Uterus (tissue), 4 donors: ENCODE results near the gene PIK3CB. TPM values are rescaled to one million over a fixed set of nuclear protein-coding genes. Genes with fewer than 3 reads are reported as not detected.

Source experiments
- DNase-seq, 2 donors: peaks; one replicate each; pipeline ENCODE4 v3.0.0-alpha.2; 2019 to 2020
- H3K27ac ChIP-seq, 2 donors: fragments of 200-600 bp; sonication (generic); 1 replicate in 1 of 2; 2 replicates in 1 of 2; pipeline ENCODE4 v1.5.1; 2016 to 2018
- H3K27me3 ChIP-seq, 2 donors: fragments of 200-600 bp; sonication (generic); one replicate each; pipeline ENCODE4 v1.5.1; 2018 to 2019; ENCODE audit warnings: control low read depth in 1 of 2
- H3K36me3 ChIP-seq, 2 donors: fragments of 200-600 bp; sonication (generic); one replicate each; pipeline ENCODE4 v1.5.1; 2019; ENCODE audit warnings: control low read depth in 1 of 2
- H3K4me1 ChIP-seq, 2 donors: fragments of 200-600 bp; sonication (generic); one replicate each; pipeline ENCODE4 v1.5.1; 2018 to 2019; ENCODE audit warnings: control low read depth in 1 of 2
- H3K4me3 ChIP-seq, 2 donors: fragments of 200-600 bp; sonication (generic); 1 replicate in 1 of 2; 2 replicates in 1 of 2; pipeline ENCODE4 v1.5.1; 2018 to 2019; ENCODE audit warnings: mild to moderate bottlenecking in 1 of 2
- H3K9me3 ChIP-seq, 2 donors: fragments of 200-600 bp; sonication (generic); one replicate each; pipeline ENCODE4 v1.5.1; 2019; ENCODE audit warnings: control low read depth in 1 of 2
- CTCF ChIP-seq, 4 experiments: fragments of 200-600 bp in 2 of 4; fragments of 450-650 bp in 2 of 4; sonication (generic) in 2 of 4; IDR thresholded peaks; one replicate each; pipeline ENCODE4 v1.5.1; 2016 to 2019; ENCODE audit warnings: antibody characterized with exemption in 4 of 4, mild to moderate bottlenecking in 2 of 4, moderate library complexity in 1 of 4
- POLR2A ChIP-seq, 2 donors: fragments of 450-650 bp; IDR thresholded peaks; one replicate each; pipeline ENCODE4 v1.6.1; 2016; ENCODE audit warnings: antibody characterized with exemption in 2 of 2, mild to moderate bottlenecking in 1 of 2, moderate library complexity in 1 of 2
- intact Hi-C: fragments of 100-400 bp; cut with DNase I; formaldehyde crosslinking; loops from one replicate; pipeline ENCODE4 v1.15.1; 2023; ENCODE audit warnings: low total_unique reads
- total RNA-seq, 4 donors: library from RNA; depleted of rRNA in 3 of 4; stranded (reverse); fragments of >200 nt in 3 of 4; gene quantifications; one replicate each; pipeline versions ENCODE4 v1.1.0 to v1.2.4, GENCODE V29; 2014 to 2023
- donor health status: DM: yes; HTN: yes; CAD: no.

Gene PIK3CB
- total RNA-seq, 4 donors from 2014 or later: 5.6 to 37.5 (median 17.0) TPM

DNA sequence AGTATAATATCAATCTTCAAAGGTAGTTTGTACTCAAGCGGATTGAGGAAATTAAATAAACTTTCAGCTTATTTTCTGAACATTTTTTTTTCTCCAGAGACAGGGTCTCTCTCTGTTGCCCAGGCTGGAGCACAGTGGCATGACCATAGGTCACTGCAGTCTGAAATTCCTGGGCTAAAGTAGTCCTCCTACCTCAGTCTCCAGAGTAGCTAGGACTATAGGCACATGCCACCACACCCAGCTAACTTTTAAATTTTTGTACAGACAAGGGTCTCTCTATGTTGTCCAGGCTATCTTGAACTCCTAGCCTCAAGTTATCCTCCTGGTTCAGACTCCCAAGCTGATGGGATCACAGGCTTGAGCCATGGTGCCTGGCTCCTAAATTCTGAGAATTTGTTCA lies 129.1 kb downstream of the PIK3CB start:
- H3K27ac ChIP-seq: no peak overlapping the region
- no peaks in the 10 kb centered on the region for H3K36me3 ChIP-seq
- H3K27me3 ChIP-seq: no peaks in the 10 kb centered on the region
- intact Hi-C loops: no loop called here
- DNase-seq: no peak
- H3K4me1 ChIP-seq: no peaks in the 10 kb centered on the region
- no peak overlapping the region for H3K4me3 ChIP-seq
- no peaks in the 10 kb centered on the region for H3K9me3 ChIP-seq
- TF ChIP-seq CTCF (IDR thresholded peaks at IDR 0.05) (no peak), POLR2A (IDR thresholded peaks at IDR 0.05) (no peak)

- H3K36me3 ChIP-seq: no peaks in the 10 kb centered on the region
- intact Hi-C loops: no loop called here
- no peak overlapping the region for H3K27ac ChIP-seq
Measured at GRCh38 chr3:138696666-138697370, 137.9 kb downstream of the PIK3CB start.

DNA sequence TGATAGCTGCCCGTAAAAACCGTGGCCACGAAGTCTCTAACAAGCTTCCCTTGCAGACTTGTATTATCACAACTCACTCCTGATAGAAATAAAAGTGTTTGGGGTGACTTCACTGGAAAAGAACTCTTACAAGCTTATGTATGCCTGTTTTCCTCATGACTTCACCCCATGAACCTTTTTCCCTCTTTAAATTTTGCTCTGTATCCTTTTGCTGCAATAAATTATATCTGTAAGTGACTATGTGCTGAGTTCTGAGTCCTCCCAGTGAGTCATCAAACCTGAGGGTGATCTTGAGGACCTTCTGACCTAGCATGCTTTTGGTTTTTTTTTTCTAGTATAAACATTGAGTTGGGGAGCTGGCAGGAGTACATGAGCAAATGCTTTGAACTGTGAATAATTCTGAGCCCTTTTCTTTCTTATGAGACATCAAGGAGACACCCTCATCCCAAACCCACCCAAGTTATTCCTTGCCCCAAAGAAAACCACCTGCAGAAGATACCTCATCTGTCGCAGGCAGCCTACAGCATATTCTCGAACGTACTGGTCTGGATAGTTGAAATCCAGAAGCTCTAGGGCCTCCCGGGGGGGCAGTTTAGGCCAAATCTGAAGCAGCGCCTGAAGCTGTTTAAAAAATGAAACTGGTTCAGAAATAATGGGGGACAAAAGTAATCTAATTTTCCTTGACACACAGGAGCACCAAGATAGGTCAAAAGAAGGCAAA lies 140.3 kb downstream of the PIK3CB start:
- no peak overlapping the region for H3K4me3 ChIP-seq
- peak overlapping the region; percentile 54 to 59 for H3K27ac ChIP-seq
- H3K4me1 ChIP-seq: no peaks in the 10 kb centered on the region
- intact Hi-C loops: no loop called here
- H3K27me3 ChIP-seq: no peaks in the 10 kb centered on the region
- no peaks in the 10 kb centered on the region for H3K36me3 ChIP-seq
- no peak for TF ChIP-seq CTCF (IDR thresholded peaks at IDR 0.05)
- no peak for TF ChIP-seq POLR2A (IDR thresholded peaks at IDR 0.05)
- no peaks in the 10 kb centered on the region for H3K9me3 ChIP-seq
- DNase-seq: no peak

More at GRCh38 chr3:138696666-138697370, 137.9 kb downstream of the PIK3CB start:
- no peaks in the 10 kb centered on the region for H3K27me3 ChIP-seq
- no peak overlapping the region for H3K4me3 ChIP-seq
- TF ChIP-seq CTCF (IDR thresholded peaks at IDR 0.05): no peak
- TF ChIP-seq POLR2A (IDR thresholded peaks at IDR 0.05): no peak
- no peak for DNase-seq
- no peaks in the 10 kb centered on the region for H3K4me1 ChIP-seq
- no peaks in the 10 kb centered on the region for H3K9me3 ChIP-seq

- Histone ChIP-seq H3K4me1 (no peaks in the 10 kb centered on the region), H3K36me3 (no peaks in the 10 kb centered on the region), H3K27me3 (no peaks in the 10 kb centered on the region), H3K27ac (no peak overlapping the region), H3K9me3 (no peaks in the 10 kb centered on the region), H3K4me3 (no peak overlapping the region)
- TF ChIP-seq POLR2A (IDR thresholded peaks at IDR 0.05): no peak
- TF ChIP-seq CTCF (IDR thresholded peaks at IDR 0.05): no peak
- DNase-seq: no peak
- intact Hi-C loops: no loop called here
Measured at GRCh38 chr3:138692152-138692551, 142.6 kb downstream of the PIK3CB start.

DNA sequence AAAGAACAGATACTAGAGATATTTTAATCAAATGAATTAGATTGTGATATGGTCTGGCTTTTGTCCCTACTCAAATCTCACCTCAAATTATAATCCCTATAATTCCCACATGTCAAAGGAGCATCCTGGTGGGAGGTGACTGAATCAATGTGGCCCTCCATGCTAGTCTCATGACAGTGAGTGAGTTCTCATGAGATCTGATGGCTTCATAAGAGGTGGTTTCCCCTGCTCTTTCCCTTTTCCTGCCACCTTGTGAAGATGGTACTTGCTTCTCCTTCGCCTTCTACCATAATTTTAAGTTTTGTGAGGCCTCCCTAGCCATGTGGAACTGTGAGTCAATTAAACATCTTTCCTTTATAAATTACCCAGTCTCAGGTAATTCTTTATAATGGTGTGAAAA lies 143.4 kb downstream of the PIK3CB start:
- Histone ChIP-seq H3K27ac (no peak overlapping the region), H3K27me3 (no peaks in the 10 kb centered on the region), H3K4me3 (no peak overlapping the region), H3K9me3 (no peaks in the 10 kb centered on the region), H3K36me3 (no peaks in the 10 kb centered on the region), H3K4me1 (no peaks in the 10 kb centered on the region)
- DNase-seq: no peak
- TF ChIP-seq CTCF (IDR thresholded peaks at IDR 0.05): no peak
- no peak for TF ChIP-seq POLR2A (IDR thresholded peaks at IDR 0.05)
- intact Hi-C loops: no loop called here
